SW 1271 (cell line): ENCODE data around the gene KRTAP16-1.
"Not testable (repeated sequence)": the region's sequence is repeated elsewhere in the genome, so short reads cannot be mapped to it uniquely, and the experiment has no call there.

Source experiments
- DNase-seq, 2 experiments: peaks; one replicate each; lab custom pipeline; 2025; lab: John Stamatoyannopoulos, UW

The KRTAP16-1 gene, protein sequence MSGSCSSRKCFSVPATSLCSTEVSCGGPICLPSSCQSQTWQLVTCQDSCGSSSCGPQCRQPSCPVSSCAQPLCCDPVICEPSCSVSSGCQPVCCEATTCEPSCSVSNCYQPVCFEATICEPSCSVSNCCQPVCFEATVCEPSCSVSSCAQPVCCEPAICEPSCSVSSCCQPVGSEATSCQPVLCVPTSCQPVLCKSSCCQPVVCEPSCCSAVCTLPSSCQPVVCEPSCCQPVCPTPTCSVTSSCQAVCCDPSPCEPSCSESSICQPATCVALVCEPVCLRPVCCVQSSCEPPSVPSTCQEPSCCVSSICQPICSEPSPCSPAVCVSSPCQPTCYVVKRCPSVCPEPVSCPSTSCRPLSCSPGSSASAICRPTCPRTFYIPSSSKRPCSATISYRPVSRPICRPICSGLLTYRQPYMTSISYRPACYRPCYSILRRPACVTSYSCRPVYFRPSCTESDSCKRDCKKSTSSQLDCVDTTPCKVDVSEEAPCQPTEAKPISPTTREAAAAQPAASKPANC

DNA sequence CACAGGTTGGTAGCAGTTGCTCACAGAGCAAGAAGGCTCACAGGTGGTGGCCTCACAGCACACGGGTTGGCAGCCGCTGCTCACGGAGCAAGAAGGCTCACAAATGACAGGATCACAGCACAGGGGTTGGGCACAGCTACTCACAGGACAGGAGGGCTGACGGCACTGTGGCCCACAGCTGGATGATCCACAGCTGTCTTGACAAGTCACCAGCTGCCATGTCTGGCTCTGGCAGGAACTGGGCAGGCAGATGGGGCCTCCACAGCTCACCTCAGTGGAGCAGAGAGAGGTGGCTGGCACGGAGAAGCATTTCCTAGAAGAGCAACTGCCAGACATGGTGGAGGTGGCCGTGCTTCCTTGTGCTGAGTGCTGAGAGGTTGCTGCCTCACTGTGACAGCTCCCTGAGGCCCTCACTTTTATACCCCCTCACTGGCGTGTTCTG is at the start of gene KRTAP16-1:
TSS of gene KRTAP16-1 (minus strand) at position 392 of the 442 bp plus-strand sequence. CDS start at position 336, 56 bp downstream.
- no peak for DNase-seq

DNA sequence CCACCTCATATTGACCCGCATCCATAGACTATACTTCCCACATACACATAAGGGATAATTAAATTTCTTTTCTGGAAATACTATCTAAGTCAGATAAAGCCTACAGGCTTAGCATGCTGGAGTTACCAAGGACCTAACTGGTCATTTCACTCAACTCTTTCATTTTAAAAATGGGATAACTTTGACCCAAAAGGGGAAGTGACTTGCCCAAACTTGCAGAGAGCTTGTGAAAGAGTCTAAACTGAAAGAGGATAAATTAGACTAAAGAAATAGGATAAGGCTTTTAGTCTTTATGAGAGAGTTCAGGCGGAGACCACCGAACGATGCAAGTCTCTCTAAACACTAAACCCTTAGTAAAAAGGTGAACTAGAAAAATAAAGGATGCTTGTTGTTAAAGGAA is 45.4 kb upstream of the KRTAP16-1 start:
- no peak for DNase-seq

DNA sequence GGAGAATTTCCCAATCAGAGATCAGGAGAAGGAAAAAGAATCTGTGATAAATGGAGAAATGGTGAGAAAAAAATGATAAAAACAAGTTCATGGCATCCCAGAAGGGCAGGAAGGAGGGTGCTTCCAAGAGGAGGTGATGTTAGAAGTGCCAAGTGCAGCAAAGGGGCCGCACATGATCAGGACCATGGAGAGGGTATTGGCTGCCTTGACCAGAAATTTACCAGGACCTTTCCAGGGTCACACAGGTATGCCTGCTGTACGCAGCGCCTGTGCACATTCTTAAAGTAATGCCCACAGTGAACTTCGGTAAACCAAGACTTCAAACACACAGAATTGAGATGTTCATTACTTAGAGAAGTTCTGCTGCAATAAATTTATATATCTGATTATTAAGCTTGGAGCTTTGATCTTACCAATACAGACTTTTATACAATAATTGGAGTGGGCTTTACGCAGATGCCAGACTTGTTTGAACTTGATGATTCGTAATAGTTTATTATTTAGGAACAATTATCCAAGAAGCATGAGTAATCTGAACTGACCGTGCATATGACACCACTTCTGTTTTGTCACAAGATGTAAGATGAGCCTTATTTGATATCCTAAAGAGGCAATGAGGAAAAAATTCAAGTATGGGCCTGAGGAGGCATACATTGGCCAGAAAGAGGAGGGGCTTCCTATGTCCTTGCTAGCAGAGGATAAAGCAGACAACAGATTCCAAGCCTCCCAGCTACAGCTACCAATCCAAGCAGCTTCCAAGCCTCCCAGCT is 43.7 kb upstream of the KRTAP16-1 start:
- DNase-seq: no peak

DNA sequence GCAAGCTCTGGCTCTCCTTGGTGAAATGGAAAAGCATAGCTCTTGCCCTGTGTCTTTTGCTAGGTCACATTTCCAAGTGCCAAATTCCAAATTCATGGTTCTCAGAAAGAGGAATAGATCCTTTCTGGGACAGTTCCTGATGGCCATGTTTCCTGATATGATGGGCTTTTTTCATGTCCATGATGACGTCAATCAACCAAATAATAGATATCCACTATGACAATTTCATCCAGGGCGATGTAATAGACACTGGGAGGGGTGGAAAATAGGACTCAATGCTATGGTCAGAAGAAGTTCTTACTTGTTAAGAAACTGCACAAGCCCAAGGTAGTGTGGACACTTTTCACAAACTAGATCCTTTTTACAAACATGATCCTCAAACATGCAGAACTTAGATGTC is 42.1 kb upstream of the KRTAP16-1 start:
- DNase-seq: no peak

DNA sequence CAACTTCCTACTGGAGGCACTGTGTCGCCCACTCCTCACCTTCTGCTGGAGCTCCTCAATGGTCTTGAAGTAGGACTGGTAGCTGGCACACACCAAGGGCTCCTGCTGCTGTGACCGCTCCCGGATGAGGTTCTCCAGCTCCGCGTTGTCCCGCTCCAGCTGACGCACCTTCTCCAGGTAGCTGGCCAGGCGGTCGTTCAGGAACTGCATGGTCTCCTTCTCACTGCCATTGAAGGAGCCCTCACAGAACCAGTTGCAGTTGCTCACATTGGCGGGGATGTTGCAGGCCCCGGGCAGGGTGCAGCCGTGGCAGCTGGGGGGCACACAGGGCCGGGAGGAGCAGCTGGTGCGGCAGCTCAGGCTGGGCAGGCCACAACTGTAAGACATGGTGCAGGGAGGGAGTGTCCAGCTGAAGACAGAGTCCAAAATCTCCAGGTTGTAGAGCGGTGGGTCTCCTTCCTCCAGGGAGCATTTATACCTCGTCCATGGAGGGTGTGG is 41.3 kb upstream of the KRTAP16-1 start, which contains the start of gene KRT33A:
TSS of gene KRT33A (minus strand) at position 448 of the 498 bp plus-strand sequence. CDS start at position 387, 61 bp downstream.
- DNase-seq: not testable (repeated sequence)

DNA sequence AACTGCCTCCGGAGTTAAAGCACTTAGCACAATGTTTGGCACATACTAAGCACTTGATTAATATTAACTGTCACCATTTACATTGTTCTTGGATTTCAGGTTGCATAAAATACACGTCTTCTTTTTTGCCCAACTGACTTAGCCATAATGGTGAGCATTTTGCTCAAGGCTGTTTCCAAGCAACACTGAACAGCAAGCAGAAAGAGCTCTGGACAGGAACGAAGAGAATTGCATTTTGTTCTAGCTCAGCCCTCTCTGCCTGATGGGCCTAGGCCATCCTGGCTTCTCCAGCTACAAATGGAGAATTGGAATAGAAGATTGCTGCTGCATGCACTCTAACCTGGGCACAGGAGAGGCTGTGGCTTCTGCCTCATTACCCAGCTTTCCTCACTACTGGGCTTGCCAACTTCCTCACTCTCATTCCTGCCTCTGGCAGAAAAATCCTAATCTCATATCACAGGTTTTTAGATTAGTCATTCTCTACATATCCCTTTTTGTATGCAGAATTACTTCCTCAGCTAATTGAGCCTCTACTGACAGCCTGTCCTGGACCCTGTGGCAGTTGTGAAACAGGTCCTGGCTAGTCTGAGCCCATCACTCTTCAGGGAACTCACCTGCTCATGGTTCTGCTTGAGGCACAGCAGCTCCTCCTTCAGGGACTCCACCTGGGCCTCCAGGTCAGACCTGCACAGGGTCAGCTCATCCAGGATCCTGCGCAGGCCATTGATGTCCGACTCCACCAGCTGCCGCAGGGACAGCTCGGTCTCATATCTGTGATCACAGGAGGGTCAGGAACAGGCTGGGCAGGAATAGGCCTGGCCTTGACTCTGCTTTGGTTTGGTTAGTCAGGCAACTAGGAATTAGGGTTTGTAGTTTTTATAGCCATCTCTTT is 39.0 kb upstream of the KRTAP16-1 start:
- DNase-seq: no peak

DNA sequence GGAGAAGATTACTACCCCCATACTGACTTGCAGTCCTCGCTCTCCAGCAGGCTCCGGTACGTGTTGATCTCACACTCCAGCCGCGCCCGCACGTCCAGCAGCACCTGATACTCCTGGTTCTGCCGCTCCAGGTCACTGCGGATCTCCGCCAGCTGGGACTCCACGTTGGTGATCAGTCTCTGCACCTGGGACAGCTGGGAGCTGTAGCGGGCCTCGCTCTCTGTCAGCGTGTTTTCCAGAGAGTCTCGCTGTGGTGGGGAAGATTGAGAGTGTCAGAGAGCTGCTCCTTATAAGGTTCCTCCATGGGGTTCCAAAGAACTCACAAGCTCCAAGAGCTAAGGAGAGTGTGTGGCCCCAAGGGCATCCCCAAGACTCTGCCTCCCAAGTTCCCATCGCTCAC is 37.3 kb upstream of the KRTAP16-1 start:
- DNase-seq: not testable (repeated sequence)

DNA sequence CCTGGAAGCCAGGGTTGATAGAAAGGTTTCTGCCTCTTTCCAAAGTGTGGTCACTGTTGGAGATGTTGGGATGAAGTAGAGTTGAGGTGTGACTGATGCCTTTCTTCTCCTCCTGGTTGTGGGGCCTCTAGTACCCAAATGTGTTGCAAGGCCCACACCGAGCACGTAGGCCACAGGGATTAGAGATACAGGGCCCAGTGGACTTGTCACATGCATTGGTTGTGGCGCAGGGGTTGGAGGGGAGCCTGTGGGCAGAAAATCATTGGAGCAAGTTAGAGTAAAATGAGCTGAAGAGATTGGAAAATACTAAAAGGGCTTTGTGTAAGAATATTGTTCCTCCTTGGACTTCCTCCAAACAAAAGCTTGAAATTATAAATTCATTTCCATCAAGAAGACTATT is 36.9 kb upstream of the KRTAP16-1 start:
- DNase-seq: no peak

DNA sequence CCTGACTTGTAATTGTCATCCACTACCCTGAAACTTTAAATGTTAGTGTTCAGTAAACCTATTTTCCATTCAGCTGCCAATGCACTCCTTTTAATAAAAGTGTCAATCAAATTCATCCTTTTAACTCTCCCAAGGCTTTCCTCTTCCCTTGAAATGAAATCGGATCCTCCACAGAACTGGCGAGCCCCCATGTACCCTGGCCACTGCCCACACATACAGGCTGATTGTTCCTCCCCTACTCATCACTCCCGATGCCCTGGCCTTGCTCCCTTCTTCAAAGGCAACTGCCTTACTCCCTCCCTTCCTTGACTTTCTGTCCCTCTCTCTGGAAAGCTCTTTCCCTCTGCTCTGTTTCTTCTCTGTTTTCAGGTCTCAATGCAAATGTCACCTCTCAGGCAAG is 33.9 kb upstream of the KRTAP16-1 start:
- DNase-seq: no peak

DNA sequence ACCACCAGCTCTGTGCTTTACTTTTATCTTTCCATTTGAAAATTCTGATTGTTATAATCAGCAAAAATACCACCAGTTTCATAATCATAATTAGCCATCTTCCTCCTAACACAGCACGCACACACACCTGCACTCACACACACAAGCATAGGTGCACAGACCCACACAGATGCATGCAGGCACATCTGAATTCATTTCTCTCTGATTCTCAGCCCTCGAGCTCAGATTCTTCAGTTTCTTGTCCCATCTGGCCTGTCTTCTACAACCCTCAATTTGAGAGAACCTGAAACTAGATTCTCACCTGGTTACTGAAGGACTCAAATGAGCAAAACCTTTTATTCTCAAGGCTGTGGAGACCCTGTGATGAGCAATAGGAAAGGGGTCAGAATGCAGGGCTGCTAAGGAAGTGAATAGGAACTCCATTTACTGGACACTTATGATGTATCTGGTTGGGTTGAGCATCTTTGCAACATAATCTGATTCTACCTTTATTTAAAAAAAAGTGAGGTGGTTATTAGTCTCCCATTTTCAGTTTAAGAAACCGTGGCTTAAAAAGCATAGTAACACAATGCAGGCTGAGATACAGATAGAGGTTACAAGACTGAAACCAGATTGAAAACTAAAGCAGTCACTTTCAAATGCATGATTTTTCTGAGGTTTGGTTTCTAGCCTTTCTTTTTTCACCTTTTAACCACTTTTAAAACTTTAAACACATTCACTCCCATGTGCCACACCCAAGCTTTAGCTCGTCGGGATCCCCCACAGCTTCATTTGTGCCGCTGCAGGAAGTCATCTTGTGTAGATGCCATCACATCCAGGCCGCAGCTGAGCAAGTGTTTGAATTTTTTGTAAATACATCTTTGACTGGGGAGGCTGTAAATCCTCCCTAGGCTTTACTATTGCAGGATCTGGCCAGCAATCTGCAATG is 32.1 kb upstream of the KRTAP16-1 start:
- DNase-seq: no peak

DNA sequence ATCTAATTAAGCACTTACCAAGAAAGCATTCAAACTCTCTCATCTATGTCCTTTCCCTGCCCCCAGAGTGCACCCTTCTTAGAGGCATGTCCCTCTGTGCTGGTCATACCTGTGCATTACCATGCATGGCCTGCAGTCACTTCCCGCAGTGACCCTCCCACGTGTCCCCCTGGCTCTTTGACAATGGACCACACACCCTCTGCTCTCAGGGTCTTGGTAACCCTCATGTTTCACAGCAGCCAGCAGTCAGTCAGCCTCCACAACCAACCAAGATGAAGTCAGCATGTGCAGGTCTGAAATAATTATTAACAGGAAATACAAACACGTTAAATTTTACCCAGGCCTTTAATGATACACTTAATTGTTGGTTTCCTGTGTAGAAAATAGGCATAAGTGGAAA is 31.4 kb upstream of the KRTAP16-1 start:
- DNase-seq: no peak

DNA sequence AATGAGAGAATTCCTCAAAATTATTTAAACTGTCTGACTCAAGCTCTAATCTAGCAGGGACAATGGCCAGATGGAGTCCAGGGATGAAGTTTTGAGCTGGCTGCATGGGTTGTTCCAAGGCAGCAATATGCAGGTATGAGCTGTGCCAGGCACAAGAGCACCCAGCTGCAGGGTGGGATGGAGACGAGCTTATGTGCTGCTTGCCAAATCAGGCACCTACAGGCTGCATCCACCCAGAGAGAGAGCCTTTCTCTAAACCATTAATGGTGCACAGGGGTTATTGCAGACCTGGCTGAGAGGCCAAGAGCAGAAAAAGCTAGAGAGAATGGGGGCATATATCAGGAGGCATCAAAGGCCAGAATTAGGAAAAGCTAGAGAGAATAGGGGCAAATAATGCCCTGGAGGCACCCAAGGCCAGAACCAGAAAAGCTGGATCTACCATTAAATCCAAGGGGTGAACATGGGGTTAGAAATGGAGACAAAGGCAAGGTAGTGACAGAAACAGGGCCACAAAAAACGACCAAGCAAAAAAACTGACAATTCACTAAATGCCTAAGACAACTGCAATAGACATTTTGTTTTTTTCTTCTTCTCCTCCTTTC is 30.6 kb upstream of the KRTAP16-1 start:
- no peak for DNase-seq

DNA sequence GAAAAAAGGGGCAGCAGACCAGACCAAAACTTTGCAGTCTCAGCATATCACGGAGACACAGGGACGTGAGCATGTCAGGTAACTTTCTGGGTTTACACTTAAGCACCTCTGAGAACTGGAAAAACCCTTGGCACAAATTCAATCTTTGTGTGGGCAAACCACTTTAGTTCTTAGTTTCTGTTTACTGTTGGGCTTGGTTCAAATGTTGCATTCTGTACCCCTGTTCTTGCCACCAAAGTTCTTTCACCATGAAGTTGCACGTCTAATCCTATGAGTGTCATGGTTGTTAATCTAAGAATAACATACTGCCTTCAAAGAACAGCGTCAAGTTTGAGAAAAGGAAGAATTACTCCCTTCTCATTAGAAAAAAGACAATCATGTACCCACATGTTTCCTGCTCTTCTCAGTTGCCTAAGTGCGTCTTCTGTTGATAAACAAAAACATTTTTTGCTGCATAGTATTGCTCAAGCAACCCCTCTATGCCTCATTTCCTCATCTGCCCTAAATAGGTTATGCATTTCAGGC is 29.9 kb upstream of the KRTAP16-1 start:
- DNase-seq: no peak

DNA sequence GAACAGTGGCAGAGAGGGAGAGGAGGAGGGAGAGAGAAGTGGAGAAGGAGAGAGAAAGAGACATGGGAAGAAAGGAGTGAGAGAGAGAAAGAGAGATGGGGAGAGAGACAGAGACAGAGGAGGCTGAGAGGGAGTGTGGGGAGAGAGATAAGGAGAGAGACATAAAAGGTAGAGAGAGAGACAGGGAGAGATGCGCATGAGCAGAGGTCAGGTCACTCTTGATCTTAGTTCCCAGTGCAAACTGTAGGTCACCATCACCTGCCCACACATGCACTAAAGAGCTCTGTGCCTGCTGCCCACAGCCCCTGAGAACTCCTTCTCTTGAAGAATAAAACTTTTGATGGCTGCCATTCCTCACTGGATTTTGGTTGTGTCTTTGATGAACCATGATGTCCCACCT is 26.6 kb upstream of the KRTAP16-1 start:
- no peak for DNase-seq

DNA sequence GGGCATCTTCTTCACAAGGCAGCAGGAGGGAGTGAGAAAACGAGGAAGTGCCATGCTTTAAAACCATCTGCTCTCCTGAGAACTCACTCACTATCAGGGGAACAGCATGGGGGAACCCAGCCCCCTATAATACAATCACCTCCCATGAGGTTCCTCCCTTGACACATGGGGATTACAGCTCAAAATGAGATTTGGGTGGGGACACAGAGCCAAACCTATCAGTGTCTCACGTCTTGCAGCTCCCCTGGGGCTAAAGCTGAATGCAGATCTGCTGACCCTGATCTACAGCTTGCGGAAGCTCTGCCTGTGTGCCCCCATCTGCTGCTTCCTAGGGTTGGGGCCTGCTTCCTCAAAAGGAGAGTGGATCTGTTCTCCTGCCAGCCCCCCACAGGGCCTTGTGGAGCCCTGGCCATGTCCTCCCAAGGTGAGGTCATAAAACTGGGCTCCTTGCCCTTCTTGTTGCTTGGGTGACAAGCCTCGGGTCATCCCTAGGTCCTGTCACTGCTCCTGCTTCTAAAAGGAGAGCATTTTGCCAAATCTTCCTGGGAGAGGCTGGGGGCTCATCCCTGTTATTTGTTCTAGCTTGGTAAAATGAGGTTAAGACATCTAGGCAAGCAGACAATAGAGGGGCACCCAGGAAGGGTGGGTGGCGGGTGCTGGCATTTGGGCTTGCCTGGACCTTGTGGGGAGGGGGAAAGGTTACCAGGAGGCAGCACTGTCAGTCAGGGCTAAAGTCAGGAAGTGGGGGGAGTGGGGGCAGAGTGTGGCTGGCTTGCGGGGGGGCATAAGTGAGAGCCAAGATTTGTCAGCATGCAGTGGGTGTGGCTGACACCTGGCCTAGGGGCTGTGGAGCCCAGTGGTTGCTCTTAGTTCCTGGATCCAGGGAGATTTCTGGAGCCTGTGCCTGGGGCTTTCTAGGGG is 25.5 kb upstream of the KRTAP16-1 start:
- DNase-seq: no peak

DNA sequence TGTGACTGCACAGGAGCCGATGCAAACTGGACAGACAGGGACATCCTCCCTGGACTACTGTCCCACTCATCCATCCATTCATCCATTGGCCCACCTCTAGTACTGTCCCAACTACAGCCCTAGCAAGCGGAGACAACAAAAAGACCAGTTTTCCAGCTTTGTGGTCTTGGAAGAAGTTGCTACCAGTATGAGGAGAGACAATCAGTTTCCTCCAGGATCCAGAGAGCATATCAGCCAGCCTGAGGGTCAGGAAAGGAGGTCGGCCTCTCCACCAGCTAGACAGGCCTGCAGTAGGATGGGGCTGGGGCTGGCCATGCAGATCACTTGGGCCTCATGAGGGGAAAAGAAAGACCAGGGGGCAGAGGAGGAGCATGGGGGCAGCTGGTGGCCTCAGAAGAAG is 24.7 kb upstream of the KRTAP16-1 start:
- DNase-seq: no peak

DNA sequence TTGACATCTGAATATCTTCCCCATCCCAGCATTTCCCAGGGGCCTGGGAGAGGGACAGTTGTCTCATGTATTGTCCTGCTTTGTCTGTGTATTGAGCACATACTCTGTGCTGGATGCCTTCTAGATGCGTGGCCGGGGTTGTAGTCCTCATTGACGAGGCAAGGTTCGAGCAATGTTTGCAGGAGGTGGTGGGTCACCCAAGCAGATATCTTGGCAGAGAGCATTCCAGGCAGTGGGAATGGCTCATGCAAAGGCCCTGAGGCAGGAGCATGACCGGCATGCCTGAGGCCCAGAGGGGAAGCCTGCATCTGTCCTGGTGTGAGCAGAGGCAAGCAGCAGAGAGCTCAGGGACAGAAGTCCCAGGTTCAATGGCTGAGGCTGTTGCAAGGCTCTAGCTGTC is 24.0 kb upstream of the KRTAP16-1 start:
- no peak for DNase-seq

DNA sequence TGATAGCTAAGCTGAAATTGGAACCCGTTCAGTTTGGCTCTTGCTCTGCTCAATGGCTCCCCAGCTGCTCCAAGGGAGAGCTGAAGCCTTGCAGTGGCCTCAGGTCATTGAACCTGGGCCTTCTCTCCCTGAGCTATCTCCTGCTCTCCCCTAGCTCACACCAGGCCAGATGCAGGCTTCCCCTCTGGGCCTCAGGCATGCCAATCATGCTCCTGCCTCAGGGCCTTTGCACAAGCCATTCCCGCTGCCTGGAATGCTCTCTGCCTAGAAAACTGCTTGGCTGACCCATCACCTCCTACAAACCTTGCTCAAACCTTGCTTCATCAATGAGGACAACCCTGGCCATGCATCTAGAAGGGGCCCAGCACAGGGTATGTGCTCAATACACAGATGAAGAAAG is 23.1 kb upstream of the KRTAP16-1 start:
- no peak for DNase-seq

DNA sequence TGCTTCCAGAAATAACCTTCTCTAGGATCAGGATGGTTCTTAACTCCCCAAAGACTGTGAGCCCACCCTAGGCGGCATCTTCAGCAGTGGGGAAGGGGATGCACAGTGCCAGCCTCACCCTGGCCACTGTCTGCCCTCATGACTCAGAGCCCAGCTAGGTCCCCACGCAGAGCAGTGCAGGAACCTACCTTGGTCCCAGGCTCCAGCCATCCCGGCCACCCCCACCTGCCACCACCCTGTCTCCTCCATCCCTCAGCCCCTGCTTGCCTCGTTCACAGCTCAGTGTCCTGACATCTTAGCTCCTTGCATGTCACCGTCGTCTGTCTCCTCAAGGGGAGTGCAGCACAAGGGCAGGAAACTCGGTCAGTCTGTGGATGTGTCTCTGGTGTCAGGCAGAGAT is 22.5 kb upstream of the KRTAP16-1 start:
- no peak for DNase-seq
